Gastroesophageal sphincter (tissue), 3 donors: Measurements from ENCODE around the gene CASTOR1.

Source experiments
- POLR2AphosphoS5 ChIP-seq: sonication (generic); formaldehyde crosslinking; IDR thresholded peaks from one replicate; pipeline ENCODE4 v1.6.1; 2017; ENCODE audit warnings: antibody characterized with exemption
- TF ChIP-seq, protein P1 (sequence below), 4 experiments: fragments of 200-600 bp in 2 of 4; fragments of 450-650 bp in 2 of 4; sonication (generic) in 1 of 4; IDR thresholded peaks; one replicate each; pipeline ENCODE4 v1.5.1; 2017 to 2019; ENCODE audit warnings: antibody characterized with exemption in 4 of 4, mild to moderate bottlenecking in 2 of 4, moderate library complexity in 2 of 4

DNA sequence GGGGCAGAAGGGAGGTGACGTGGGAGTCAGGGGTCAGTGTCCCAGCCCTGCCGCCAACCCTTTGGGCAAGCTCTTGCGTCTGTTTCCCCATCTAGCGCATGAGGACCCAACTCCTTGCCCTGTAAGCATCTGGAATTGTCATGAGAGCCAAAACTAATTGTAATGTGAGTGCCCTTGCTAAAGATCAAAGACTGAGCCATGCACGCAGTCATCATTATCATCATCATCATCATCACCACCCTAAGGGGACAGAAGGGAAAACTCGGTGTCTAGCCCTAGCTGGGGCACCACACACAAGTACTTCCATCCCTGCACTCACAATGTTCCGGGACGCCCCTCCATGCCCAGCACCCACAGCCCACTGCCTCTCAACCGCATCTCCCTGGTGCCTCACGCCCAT lies 45.2 kb downstream of the CASTOR1 start:
- TF ChIP-seq, protein P1, sequence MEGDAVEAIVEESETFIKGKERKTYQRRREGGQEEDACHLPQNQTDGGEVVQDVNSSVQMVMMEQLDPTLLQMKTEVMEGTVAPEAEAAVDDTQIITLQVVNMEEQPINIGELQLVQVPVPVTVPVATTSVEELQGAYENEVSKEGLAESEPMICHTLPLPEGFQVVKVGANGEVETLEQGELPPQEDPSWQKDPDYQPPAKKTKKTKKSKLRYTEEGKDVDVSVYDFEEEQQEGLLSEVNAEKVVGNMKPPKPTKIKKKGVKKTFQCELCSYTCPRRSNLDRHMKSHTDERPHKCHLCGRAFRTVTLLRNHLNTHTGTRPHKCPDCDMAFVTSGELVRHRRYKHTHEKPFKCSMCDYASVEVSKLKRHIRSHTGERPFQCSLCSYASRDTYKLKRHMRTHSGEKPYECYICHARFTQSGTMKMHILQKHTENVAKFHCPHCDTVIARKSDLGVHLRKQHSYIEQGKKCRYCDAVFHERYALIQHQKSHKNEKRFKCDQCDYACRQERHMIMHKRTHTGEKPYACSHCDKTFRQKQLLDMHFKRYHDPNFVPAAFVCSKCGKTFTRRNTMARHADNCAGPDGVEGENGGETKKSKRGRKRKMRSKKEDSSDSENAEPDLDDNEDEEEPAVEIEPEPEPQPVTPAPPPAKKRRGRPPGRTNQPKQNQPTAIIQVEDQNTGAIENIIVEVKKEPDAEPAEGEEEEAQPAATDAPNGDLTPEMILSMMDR (IDR thresholded peaks at IDR 0.05): no peak
- TF ChIP-seq POLR2AphosphoS5: no peak
